Measurements from ENCODE around the gene LIPM. TPM values are rescaled to one million over a fixed set of nuclear protein-coding genes. Genes with fewer than 3 reads are reported as not detected.

Gene LIPM, protein sequence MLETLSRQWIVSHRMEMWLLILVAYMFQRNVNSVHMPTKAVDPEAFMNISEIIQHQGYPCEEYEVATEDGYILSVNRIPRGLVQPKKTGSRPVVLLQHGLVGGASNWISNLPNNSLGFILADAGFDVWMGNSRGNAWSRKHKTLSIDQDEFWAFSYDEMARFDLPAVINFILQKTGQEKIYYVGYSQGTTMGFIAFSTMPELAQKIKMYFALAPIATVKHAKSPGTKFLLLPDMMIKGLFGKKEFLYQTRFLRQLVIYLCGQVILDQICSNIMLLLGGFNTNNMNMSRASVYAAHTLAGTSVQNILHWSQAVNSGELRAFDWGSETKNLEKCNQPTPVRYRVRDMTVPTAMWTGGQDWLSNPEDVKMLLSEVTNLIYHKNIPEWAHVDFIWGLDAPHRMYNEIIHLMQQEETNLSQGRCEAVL
- total RNA-seq: not detected

GRCh38 chr10:88802523-88803285, at the start of gene LIPM:
Gene LIPM, plus strand, starts transcription at chr10:88802730. Its CDS starts 167 bp downstream, at chr10:88802897.
- 80% methylated on average over 2 of the region's 2 CpGs for WGBS
- Histone ChIP-seq H3K27ac (no peak within 1 kb of the TSS), H3K36me3 (no peaks in the 10 kb centered on the region), H3K9me3 (no peaks in the 10 kb centered on the region), H3K27me3 (replicated peaks; ENCODE audit: insufficient read depth) (no peaks in the 10 kb centered on the region), H3K4me1 (replicated peaks) (no peaks in the 10 kb centered on the region), H3K4me3 (no peak within 1 kb of the TSS)
- intact Hi-C loops (cut with DNase I): no loop called here
- TF ChIP-seq POLR2AphosphoS5 (IDR thresholded peaks at IDR 0.05) (no peak), POLR2A (IDR thresholded peaks at IDR 0.05) (no peak)
- TF ChIP-seq, protein P1, sequence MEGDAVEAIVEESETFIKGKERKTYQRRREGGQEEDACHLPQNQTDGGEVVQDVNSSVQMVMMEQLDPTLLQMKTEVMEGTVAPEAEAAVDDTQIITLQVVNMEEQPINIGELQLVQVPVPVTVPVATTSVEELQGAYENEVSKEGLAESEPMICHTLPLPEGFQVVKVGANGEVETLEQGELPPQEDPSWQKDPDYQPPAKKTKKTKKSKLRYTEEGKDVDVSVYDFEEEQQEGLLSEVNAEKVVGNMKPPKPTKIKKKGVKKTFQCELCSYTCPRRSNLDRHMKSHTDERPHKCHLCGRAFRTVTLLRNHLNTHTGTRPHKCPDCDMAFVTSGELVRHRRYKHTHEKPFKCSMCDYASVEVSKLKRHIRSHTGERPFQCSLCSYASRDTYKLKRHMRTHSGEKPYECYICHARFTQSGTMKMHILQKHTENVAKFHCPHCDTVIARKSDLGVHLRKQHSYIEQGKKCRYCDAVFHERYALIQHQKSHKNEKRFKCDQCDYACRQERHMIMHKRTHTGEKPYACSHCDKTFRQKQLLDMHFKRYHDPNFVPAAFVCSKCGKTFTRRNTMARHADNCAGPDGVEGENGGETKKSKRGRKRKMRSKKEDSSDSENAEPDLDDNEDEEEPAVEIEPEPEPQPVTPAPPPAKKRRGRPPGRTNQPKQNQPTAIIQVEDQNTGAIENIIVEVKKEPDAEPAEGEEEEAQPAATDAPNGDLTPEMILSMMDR (IDR thresholded peaks at IDR 0.05): no peak
- DNase-seq (ENCODE audit: low spot score): no peak

GRCh38 chr10:88754287-88754686, 48.2 kb upstream of the LIPM start:
- H3K9me3 ChIP-seq: no peaks in the 10 kb centered on the region
- H3K4me1 ChIP-seq (replicated peaks): no peaks in the 10 kb centered on the region
- H3K27me3 ChIP-seq (replicated peaks; ENCODE audit: insufficient read depth): no peaks in the 10 kb centered on the region
- no peak overlapping the region for H3K27ac ChIP-seq
- TF ChIP-seq, protein P1 (IDR thresholded peaks at IDR 0.05): no peak
- TF ChIP-seq POLR2A (IDR thresholded peaks at IDR 0.05): no peak
- TF ChIP-seq POLR2AphosphoS5 (IDR thresholded peaks at IDR 0.05): no peak
- H3K4me3 ChIP-seq: no peak overlapping the region
- no peaks in the 10 kb centered on the region for H3K36me3 ChIP-seq
- intact Hi-C loops (cut with DNase I): no loop called here
- no peak for DNase-seq (ENCODE audit: low spot score)

GRCh38 chr10:88755753-88756152, 46.8 kb upstream of the LIPM start:
- WGBS: 66% methylated on average over 3 of the region's 3 CpGs
- Histone ChIP-seq H3K27me3 (replicated peaks; ENCODE audit: insufficient read depth) (no peaks in the 10 kb centered on the region), H3K27ac (no peak overlapping the region), H3K9me3 (no peaks in the 10 kb centered on the region), H3K36me3 (no peaks in the 10 kb centered on the region), H3K4me1 (replicated peaks) (no peaks in the 10 kb centered on the region), H3K4me3 (no peak overlapping the region)
- TF ChIP-seq POLR2AphosphoS5 (IDR thresholded peaks at IDR 0.05) (no peak), POLR2A (IDR thresholded peaks at IDR 0.05) (no peak)
- TF ChIP-seq, protein P1 (IDR thresholded peaks at IDR 0.05): no peak
- intact Hi-C loops (cut with DNase I): no loop called here
- DNase-seq (ENCODE audit: low spot score): no peak

DNA sequence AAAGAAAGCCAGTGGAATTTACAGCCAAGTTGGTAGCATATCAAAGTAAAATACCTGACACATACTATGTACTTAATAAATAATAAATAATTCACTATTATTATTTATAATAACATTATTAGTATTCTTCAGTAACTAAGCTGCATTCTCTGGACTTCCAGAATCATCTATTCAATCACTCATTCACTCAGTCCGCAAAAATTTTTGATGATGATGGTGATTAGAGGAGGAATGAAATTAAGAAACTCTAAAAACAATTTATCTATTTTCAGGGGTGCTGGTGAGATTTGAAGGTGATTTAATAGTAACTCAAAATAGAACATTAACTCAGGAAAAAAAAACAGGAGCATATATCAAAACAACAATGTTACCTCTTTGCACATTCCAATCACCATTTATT, 45.9 kb upstream of the LIPM start:
- H3K36me3 ChIP-seq: no peaks in the 10 kb centered on the region
- H3K4me3 ChIP-seq: no peak overlapping the region
- no peaks in the 10 kb centered on the region for H3K9me3 ChIP-seq
- WGBS: 57% methylated on average over 1 of the region's 1 CpG
- H3K27ac ChIP-seq: no peak overlapping the region
- H3K4me1 ChIP-seq (replicated peaks): no peaks in the 10 kb centered on the region
- DNase-seq (ENCODE audit: low spot score): no peak
- TF ChIP-seq POLR2AphosphoS5 (IDR thresholded peaks at IDR 0.05): no peak
- no peaks in the 10 kb centered on the region for H3K27me3 ChIP-seq (replicated peaks; ENCODE audit: insufficient read depth)
- intact Hi-C loops (cut with DNase I): no loop called here

- intact Hi-C loops (cut with DNase I): no loop called here
- H3K27ac ChIP-seq: no peak within 1 kb of the TSS
- H3K27me3 ChIP-seq (replicated peaks; ENCODE audit: insufficient read depth): no peaks in the 10 kb centered on the region
- H3K4me3 ChIP-seq: no peak within 1 kb of the TSS
- H3K36me3 ChIP-seq: no peaks in the 10 kb centered on the region
- H3K4me1 ChIP-seq (replicated peaks): no peaks in the 10 kb centered on the region
- DNase-seq (ENCODE audit: low spot score): no peak
- no peaks in the 10 kb centered on the region for H3K9me3 ChIP-seq
- 80% methylated on average over 7 of the region's 7 CpGs for WGBS
- TF ChIP-seq POLR2A (IDR thresholded peaks at IDR 0.05) (no peak), POLR2AphosphoS5 (IDR thresholded peaks at IDR 0.05) (no peak)
- TF ChIP-seq, protein P1 (IDR thresholded peaks at IDR 0.05): no peak
Measured at GRCh38 chr10:88759366-88760101, 43.0 kb upstream of the LIPM start, which contains the start of gene LIPN. Gene LIPN, plus strand, starts transcription at chr10:88760020. Its CDS starts 1,386 bp downstream, at chr10:88761406.
